GM18502 (cell line): Measurements from ENCODE around the gene AEBP2.

Experiments used
- ATAC-seq: cut with Tn5 transposase; IDR thresholded peaks from one replicate; pipeline ENCODE4 v1.9.1; 2021; ENCODE audit warnings: mild to moderate bottlenecking; ENCODE audit not compliant: unreplicated experiment, poor library complexity

Gene AEBP2

GRCh38 chr12:19496219-19496878 lies 57.1 kb downstream of the AEBP2 start:
- ATAC-seq = no peak

GRCh38 chr12:19498099-19498498 lies 58.8 kb downstream of the AEBP2 start:
- ATAC-seq = no peak

- no peak for ATAC-seq
Measured at GRCh38 chr12:19499030-19499429, 59.7 kb downstream of the AEBP2 start.

- ATAC-seq = no peak
Measured at GRCh38 chr12:19506497-19506896, 67.2 kb downstream of the AEBP2 start.

- ATAC-seq = no peak
Measured at GRCh38 chr12:19507823-19508222, 68.5 kb downstream of the AEBP2 start.

GRCh38 chr12:19510461-19510860 lies 71.2 kb downstream of the AEBP2 start:
- no peak for ATAC-seq

GRCh38 chr12:19515179-19515578 lies 75.9 kb downstream of the AEBP2 start:
- no peak for ATAC-seq

- ATAC-seq = no peak
Measured at GRCh38 chr12:19517583-19517982, 78.3 kb downstream of the AEBP2 start.

GRCh38 chr12:19518209-19518608 lies 78.9 kb downstream of the AEBP2 start:
- no peak for ATAC-seq

- no peak for ATAC-seq
Measured at GRCh38 chr12:19520646-19521415, 81.5 kb downstream of the AEBP2 start.

- ATAC-seq = no peak
Measured at GRCh38 chr12:19525274-19525673, 86.0 kb downstream of the AEBP2 start.

- ATAC-seq = no peak
Measured at GRCh38 chr12:19527866-19528265, 88.6 kb downstream of the AEBP2 start.

GRCh38 chr12:19528750-19529149 lies 89.5 kb downstream of the AEBP2 start:
- ATAC-seq = no peak

GRCh38 chr12:19529951-19530636 lies 90.8 kb downstream of the AEBP2 start:
- no peak for ATAC-seq

GRCh38 chr12:19530637-19531023 lies 91.3 kb downstream of the AEBP2 start:
- ATAC-seq = no peak

GRCh38 chr12:19533567-19533966 lies 94.3 kb downstream of the AEBP2 start:
- no peak for ATAC-seq

- ATAC-seq = no peak
Measured at GRCh38 chr12:19539071-19539470, 99.8 kb downstream of the AEBP2 start.

GRCh38 chr12:19539836-19540235 lies 100.5 kb downstream of the AEBP2 start:
- no peak for ATAC-seq

- ATAC-seq = no peak
Measured at GRCh38 chr12:19542606-19543005, 103.3 kb downstream of the AEBP2 start.

- no peak for ATAC-seq
Measured at GRCh38 chr12:19544353-19544752, 105.1 kb downstream of the AEBP2 start.

GRCh38 chr12:19545301-19545700 lies 106.0 kb downstream of the AEBP2 start:
- no peak for ATAC-seq
